WTC11 (cell line): ENCODE measurements around the gene SHLD1. TPM values are rescaled to one million over a fixed set of nuclear protein-coding genes. Genes with fewer than 3 reads are reported as not detected.

Source experiments
- ATAC-seq: fragments of 200-7000 bp; cut with Tn5 transposase; 2 replicates; pipeline ENCODE4 v1.10.0; 2021; ENCODE audit warnings: mild to moderate bottlenecking, moderate library complexity
- CTCF ChIA-PET: fragments of 300-600 bp; sonication (Branson Sonifier 250); formaldehyde crosslinking; loops from one replicate; lab custom pipeline; 2021; ENCODE audit warnings: antibody characterized with exemption; lab: Charles Lee
- POLR2A ChIA-PET: fragments of 350-600 bp; sonication (Branson Sonifier 250); formaldehyde crosslinking; loops from one replicate; lab custom pipeline; 2021; ENCODE audit warnings: antibody characterized with exemption; lab: Charles Lee
- DNase-seq: peaks from one replicate; pipeline ENCODE4 v3.0.0; 2021; ENCODE audit warnings: low spot score
- H3K27ac Mint-ChIP-seq: 2 replicates; pipeline ENCODE4 v1.8.0; 2021; ENCODE audit warnings: mixed read lengths
- H3K27me3 Mint-ChIP-seq: 2 replicates; pipeline ENCODE4 v1.8.0; 2021; ENCODE audit warnings: low read depth, mild to moderate bottlenecking, moderate library complexity, mixed read lengths
- H3K36me3 Mint-ChIP-seq: 2 replicates; pipeline ENCODE4 v1.8.0; 2021; ENCODE audit warnings: mixed read lengths
- H3K4me1 Mint-ChIP-seq: 2 replicates; pipeline ENCODE4 v1.8.0; 2022; ENCODE audit warnings: mixed read lengths
- H3K4me3 Mint-ChIP-seq: 2 replicates; pipeline ENCODE4 v1.8.0; 2021; ENCODE audit warnings: mild to moderate bottlenecking, moderate library complexity, mixed read lengths
- H3K9me3 Mint-ChIP-seq: 2 replicates; pipeline ENCODE4 v1.8.0; 2021; ENCODE audit warnings: mixed read lengths
- ATF2 ChIP-seq: sonication (generic); formaldehyde crosslinking; IDR thresholded peaks from 2 replicates; pipeline ENCODE4 v1.8.1; 2022; ENCODE audit warnings: low read depth, missing genetic modification reagents, borderline replicate concordance
- ERG ChIP-seq: fragments of 250-450 bp; sonication (Bioruptor Pico); IDR thresholded peaks from 2 replicates; pipeline ENCODE4 v1.8.0; 2021; ENCODE audit warnings: mild to moderate bottlenecking
- FOXP1 ChIP-seq: sonication (generic); formaldehyde crosslinking; IDR thresholded peaks from 2 replicates; pipeline ENCODE4 v1.8.0; 2022; ENCODE audit warnings: missing genetic modification reagents, mild to moderate bottlenecking, moderate library complexity, borderline replicate concordance
- GABPB1 ChIP-seq: sonication (generic); formaldehyde crosslinking; IDR thresholded peaks from 2 replicates; pipeline ENCODE4 v1.8.1; 2023; ENCODE audit warnings: mild to moderate bottlenecking, missing genetic modification reagents
- HMGA2 ChIP-seq: fragments of 250-450 bp; sonication (Bioruptor Pico); IDR thresholded peaks from 2 replicates; pipeline ENCODE4 v1.4.0; 2021; ENCODE audit warnings: mild to moderate bottlenecking, moderate library complexity
- JAZF1 ChIP-seq: fragments of 250-450 bp; sonication (Bioruptor Pico); IDR thresholded peaks from 2 replicates; pipeline ENCODE4 v1.9.0; 2021; ENCODE audit warnings: moderate library complexity, mild to moderate bottlenecking, inconsistent platforms
- JUN ChIP-seq: sonication (generic); formaldehyde crosslinking; IDR thresholded peaks from 2 replicates; pipeline ENCODE4 v1.8.0; 2023; ENCODE audit warnings: mild to moderate bottlenecking, missing genetic modification reagents
- MAX ChIP-seq: sonication (generic); formaldehyde crosslinking; IDR thresholded peaks from 2 replicates; pipeline ENCODE4 v1.8.0; 2022; ENCODE audit warnings: mild to moderate bottlenecking, missing genetic modification reagents
- MYBL2 ChIP-seq: sonication (generic); formaldehyde crosslinking; IDR thresholded peaks from 2 replicates; pipeline ENCODE4 v1.8.1; 2023; ENCODE audit warnings: mild to moderate bottlenecking, moderate library complexity, missing genetic modification reagents
- OVOL2 ChIP-seq: fragments of 250-450 bp; sonication (Bioruptor Pico); IDR thresholded peaks from 2 replicates; pipeline ENCODE4 v1.9.0; 2021; ENCODE audit warnings: mild to moderate bottlenecking, borderline replicate concordance
- PRRX2 ChIP-seq: fragments of 250-450 bp; sonication (Bioruptor Pico); IDR thresholded peaks from 2 replicates; pipeline ENCODE4 v1.8.0; 2021; ENCODE audit warnings: mild to moderate bottlenecking
- SMAD3 ChIP-seq: sonication (generic); formaldehyde crosslinking; IDR thresholded peaks from 2 replicates; pipeline ENCODE4 v1.8.0; 2022; ENCODE audit warnings: missing genetic modification reagents, mild to moderate bottlenecking, borderline replicate concordance
- STAT6 ChIP-seq: sonication (generic); formaldehyde crosslinking; conservative IDR thresholded peaks from 2 replicates; pipeline ENCODE4 v1.8.1; 2023; ENCODE audit warnings: mild to moderate bottlenecking, low read depth, missing genetic modification reagents, moderate library complexity
- ZNF219 ChIP-seq: sonication (generic); formaldehyde crosslinking; IDR thresholded peaks from 2 replicates; pipeline ENCODE4 v1.8.0; 2023; ENCODE audit warnings: missing genetic modification reagents, mild to moderate bottlenecking, borderline replicate concordance
- ZNF671 ChIP-seq: fragments of 250-450 bp; sonication (Bioruptor Pico); IDR thresholded peaks from 2 replicates; pipeline ENCODE4 v1.8.0; 2021; ENCODE audit warnings: mild to moderate bottlenecking
- total RNA-seq: library from RNA; stranded (reverse); gene quantifications from 3 replicates; pipeline ENCODE4 v1.2.3, GENCODE V29; 2021
- TF ChIP-seq, protein P1 (sequence below): sonication (generic); formaldehyde crosslinking; IDR thresholded peaks from 2 replicates; pipeline ENCODE4 v1.8.0; 2022; ENCODE audit warnings: mild to moderate bottlenecking, missing genetic modification reagents
- TF ChIP-seq, protein P2 (sequence below): sonication (generic); formaldehyde crosslinking; IDR thresholded peaks from 2 replicates; pipeline ENCODE4 v1.8.1; 2022; ENCODE audit warnings: low read depth, mild to moderate bottlenecking, moderate library complexity, missing genetic modification reagents, borderline replicate concordance
- TF ChIP-seq, protein P3 (sequence below): sonication (generic); formaldehyde crosslinking; IDR thresholded peaks from 2 replicates; pipeline ENCODE4 v1.8.0; 2023; ENCODE audit warnings: missing genetic modification reagents
- TF ChIP-seq, protein P4 (sequence below): fragments of 250-450 bp; sonication (Bioruptor Pico); IDR thresholded peaks from 2 replicates; pipeline ENCODE4 v1.9.0; 2021; ENCODE audit warnings: mild to moderate bottlenecking
- TF ChIP-seq, protein P5 (sequence below): sonication (generic); formaldehyde crosslinking; conservative IDR thresholded peaks from 2 replicates; pipeline ENCODE4 v1.8.1; 2022; ENCODE audit warnings: mild to moderate bottlenecking, missing genetic modification reagents

SHLD1 gene
- total RNA-seq, 1 experiment from 2014 or later, result 4.1 TPM

DNA sequence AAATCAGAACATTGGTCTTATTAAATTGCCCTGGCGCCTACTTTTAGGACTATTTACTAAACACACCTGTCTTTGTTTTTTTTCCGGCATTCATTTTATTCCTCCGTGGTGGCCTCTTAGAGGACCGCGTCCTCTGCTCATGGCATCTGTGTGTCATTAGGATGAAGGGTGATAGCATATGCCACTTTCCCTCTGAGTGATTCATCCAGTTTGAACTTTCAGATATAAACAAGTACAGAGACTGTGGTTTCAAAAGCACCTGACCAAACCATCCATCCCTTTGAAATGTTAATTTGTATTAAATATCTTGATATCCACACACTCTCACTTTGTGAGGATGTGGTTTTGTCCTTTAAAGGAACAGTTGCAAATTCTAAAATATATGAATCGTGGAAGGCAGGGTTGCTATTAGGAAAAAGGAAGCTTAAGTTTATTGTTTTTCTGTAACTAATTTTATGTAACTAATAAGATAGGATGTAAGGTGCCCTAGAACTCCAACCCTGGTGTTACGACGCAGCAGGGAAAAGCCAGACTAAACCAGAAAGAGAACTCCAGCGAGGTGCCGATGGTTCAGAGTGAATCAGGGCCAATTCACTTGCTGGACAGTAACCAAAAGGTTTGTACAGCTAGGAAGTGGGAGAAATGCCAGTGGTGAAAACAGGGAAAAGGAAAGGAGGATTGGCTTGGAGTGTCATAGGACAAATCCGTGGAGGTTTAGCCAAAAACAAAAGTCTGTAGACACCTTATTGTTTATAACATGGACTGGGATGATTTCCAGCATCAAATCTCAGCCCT lies 98.7 kb downstream of the SHLD1 start (continued):
- TF ChIP-seq ATF2 (CRISPR knock-in tag) (no peak), PRRX2 (no peak), ZNF219 (CRISPR knock-in tag) (no peak), MYBL2 (no peak), JUN (no peak), ZNF671 (no peak)
- TF ChIP-seq, protein P1, sequence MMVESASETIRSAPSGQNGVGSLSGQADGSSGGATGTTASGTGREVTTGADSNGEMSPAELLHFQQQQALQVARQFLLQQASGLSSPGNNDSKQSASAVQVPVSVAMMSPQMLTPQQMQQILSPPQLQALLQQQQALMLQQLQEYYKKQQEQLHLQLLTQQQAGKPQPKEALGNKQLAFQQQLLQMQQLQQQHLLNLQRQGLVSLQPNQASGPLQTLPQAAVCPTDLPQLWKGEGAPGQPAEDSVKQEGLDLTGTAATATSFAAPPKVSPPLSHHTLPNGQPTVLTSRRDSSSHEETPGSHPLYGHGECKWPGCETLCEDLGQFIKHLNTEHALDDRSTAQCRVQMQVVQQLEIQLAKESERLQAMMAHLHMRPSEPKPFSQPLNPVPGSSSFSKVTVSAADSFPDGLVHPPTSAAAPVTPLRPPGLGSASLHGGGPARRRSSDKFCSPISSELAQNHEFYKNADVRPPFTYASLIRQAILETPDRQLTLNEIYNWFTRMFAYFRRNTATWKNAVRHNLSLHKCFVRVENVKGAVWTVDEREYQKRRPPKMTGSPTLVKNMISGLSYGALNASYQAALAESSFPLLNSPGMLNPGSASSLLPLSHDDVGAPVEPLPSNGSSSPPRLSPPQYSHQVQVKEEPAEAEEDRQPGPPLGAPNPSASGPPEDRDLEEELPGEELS (CRISPR knock-in tag), result no peak
- TF ChIP-seq, protein P2, sequence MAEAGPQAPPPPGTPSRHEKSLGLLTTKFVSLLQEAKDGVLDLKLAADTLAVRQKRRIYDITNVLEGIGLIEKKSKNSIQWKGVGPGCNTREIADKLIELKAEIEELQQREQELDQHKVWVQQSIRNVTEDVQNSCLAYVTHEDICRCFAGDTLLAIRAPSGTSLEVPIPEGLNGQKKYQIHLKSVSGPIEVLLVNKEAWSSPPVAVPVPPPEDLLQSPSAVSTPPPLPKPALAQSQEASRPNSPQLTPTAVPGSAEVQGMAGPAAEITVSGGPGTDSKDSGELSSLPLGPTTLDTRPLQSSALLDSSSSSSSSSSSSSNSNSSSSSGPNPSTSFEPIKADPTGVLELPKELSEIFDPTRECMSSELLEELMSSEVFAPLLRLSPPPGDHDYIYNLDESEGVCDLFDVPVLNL, result no peak
- TF ChIP-seq, protein P3, sequence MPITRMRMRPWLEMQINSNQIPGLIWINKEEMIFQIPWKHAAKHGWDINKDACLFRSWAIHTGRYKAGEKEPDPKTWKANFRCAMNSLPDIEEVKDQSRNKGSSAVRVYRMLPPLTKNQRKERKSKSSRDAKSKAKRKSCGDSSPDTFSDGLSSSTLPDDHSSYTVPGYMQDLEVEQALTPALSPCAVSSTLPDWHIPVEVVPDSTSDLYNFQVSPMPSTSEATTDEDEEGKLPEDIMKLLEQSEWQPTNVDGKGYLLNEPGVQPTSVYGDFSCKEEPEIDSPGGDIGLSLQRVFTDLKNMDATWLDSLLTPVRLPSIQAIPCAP (CRISPR knock-in tag), result no peak

- ATAC-seq, result no peak
- TF ChIP-seq, protein P4, sequence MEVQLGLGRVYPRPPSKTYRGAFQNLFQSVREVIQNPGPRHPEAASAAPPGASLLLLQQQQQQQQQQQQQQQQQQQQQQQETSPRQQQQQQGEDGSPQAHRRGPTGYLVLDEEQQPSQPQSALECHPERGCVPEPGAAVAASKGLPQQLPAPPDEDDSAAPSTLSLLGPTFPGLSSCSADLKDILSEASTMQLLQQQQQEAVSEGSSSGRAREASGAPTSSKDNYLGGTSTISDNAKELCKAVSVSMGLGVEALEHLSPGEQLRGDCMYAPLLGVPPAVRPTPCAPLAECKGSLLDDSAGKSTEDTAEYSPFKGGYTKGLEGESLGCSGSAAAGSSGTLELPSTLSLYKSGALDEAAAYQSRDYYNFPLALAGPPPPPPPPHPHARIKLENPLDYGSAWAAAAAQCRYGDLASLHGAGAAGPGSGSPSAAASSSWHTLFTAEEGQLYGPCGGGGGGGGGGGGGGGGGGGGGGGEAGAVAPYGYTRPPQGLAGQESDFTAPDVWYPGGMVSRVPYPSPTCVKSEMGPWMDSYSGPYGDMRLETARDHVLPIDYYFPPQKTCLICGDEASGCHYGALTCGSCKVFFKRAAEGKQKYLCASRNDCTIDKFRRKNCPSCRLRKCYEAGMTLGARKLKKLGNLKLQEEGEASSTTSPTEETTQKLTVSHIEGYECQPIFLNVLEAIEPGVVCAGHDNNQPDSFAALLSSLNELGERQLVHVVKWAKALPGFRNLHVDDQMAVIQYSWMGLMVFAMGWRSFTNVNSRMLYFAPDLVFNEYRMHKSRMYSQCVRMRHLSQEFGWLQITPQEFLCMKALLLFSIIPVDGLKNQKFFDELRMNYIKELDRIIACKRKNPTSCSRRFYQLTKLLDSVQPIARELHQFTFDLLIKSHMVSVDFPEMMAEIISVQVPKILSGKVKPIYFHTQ (CRISPR knock-in tag), result no peak
- no peak for TF ChIP-seq HMGA2 (CRISPR knock-in tag)
- Mint-ChIP-seq H3K4me1 (no peaks in the 10 kb centered on the region), H3K27me3 (no peaks in the 10 kb centered on the region), H3K4me3 (no peak overlapping the region), H3K27ac (no peak overlapping the region), H3K36me3 (peaks cover under 1% of the 10 kb centered on the region; the same call in 1 of the 2 replicates), H3K9me3 (peaks cover 8% of the 10 kb centered on the region)
- CTCF ChIA-PET, result no interaction called here
- POLR2A ChIA-PET, result no interaction called here
- no peak for DNase-seq
These were observed 105.7 kb downstream of the SHLD1 start for GRCh38 chr20:5855939-5856338.

DNA sequence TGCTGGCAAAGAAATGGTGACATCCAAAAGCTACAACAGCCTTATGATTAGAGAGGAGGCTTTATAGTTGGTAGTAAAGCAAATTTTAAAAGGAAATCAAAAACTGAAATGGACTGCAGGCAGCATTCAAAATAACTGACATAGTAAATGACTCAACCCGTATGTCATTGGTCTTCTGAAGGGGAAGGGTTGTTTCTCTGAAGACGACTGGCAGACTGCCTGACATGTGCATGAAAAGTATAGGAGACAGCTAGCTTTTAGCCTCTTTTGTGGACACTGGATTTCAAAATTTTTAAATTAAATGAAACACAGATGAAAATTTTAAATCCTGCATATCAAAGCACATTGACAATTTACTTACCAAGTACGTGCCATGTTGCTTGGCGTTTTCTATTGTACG lies 109.4 kb downstream of the SHLD1 start:
- no peak overlapping the region for H3K4me3 Mint-ChIP-seq
- DNase-seq, result no peak
- POLR2A ChIA-PET, result no interaction called here
- no peaks in the 10 kb centered on the region for H3K27me3 Mint-ChIP-seq
- H3K27ac Mint-ChIP-seq, result no peak overlapping the region
- no peaks in the 10 kb centered on the region; the same call in 1 of the 2 replicates for H3K36me3 Mint-ChIP-seq
- ATAC-seq, result no peak
- CTCF ChIA-PET, result no interaction called here
- H3K9me3 Mint-ChIP-seq, result peaks cover 7% of the 10 kb centered on the region
- H3K4me1 Mint-ChIP-seq, result no peaks in the 10 kb centered on the region
- no peak for TF ChIP-seq STAT6 (CRISPR knock-in tag)
- no peak for TF ChIP-seq GABPB1 (CRISPR knock-in tag)
- TF ChIP-seq, protein P5, sequence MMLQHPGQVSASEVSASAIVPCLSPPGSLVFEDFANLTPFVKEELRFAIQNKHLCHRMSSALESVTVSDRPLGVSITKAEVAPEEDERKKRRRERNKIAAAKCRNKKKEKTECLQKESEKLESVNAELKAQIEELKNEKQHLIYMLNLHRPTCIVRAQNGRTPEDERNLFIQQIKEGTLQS, result no peak
- TF ChIP-seq OVOL2 (CRISPR knock-in tag), result no peak
- no peak for TF ChIP-seq JAZF1 (CRISPR knock-in tag)
- no peak for TF ChIP-seq FOXP1 (CRISPR knock-in tag)
- no peak for TF ChIP-seq MAX (CRISPR knock-in tag)
- no peak for TF ChIP-seq ERG (CRISPR knock-in tag)
- TF ChIP-seq SMAD3 (CRISPR knock-in tag), result no peak
